ENCODE data around the gene GRK6. TPM values are rescaled to one million over a fixed set of nuclear protein-coding genes. Genes with fewer than 3 reads are reported as not detected.

The GRK6 gene
- total and polyA plus RNA-seq, 9 of the 15 experiments (the other 6 are each of a cell fraction or from before 2014, with no cell fraction given), result 0.63 to 122 (median 44.5) TPM

DNA sequence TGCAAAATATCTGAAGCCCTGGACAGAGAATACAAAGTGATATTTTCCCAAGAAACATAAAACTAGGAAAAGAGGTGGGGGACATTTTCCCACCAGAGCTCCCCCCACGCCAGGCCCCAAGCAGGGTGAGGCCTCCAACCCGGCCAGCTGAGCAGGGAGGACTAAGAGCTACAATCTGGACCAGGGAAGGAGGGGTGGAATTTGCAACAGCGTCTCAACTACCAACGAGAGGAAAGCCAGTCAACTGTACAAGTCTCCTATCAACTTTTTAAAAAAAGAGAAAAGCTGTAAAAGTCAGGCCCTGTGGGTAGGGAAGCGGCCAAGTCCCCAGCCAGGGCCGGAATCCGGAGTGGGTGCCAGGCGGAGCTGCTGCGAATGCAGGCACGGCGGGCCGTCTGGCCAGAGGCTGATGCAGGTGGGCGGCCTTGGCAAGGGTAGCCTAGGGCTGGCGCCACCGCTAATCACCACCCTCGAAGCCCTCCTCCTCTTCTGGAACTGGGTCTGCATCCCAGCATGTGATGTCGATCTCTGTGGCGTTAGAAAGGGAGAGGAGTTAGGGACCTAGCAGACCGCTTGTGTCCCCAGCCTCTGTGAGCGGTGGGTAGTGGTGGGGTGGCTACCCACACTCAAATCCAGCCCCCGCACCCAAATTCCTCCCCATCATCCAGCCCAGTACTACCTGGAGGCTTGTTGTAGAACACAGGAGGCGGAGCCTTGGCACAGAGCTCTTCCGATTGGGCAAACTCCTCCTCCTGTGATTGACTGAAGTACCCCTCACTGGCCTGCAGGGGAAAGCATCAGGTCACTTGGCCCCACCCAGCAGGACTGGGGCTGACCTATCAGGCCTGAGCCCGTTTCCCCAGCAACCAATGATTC is 30.7 kb downstream of the GRK6 start (continued):
- peak; percentile 58 for TF ChIP-seq PBX2 (CRISPR knock-in tag; IDR thresholded peaks at IDR 0.05; ENCODE audit: low read depth)
- peak; percentile 55 for TF ChIP-seq PBX2 (tag; conservative IDR thresholded peaks at IDR 0.05; ENCODE audit: low read depth)
- 0 out of 2 replicates have a peak, but pooled peaks have one; percentile 53 for TF ChIP-seq LCOR (CRISPR knock-in tag; IDR thresholded peaks at IDR 0.05)
- TF ChIP-seq, protein P1, sequence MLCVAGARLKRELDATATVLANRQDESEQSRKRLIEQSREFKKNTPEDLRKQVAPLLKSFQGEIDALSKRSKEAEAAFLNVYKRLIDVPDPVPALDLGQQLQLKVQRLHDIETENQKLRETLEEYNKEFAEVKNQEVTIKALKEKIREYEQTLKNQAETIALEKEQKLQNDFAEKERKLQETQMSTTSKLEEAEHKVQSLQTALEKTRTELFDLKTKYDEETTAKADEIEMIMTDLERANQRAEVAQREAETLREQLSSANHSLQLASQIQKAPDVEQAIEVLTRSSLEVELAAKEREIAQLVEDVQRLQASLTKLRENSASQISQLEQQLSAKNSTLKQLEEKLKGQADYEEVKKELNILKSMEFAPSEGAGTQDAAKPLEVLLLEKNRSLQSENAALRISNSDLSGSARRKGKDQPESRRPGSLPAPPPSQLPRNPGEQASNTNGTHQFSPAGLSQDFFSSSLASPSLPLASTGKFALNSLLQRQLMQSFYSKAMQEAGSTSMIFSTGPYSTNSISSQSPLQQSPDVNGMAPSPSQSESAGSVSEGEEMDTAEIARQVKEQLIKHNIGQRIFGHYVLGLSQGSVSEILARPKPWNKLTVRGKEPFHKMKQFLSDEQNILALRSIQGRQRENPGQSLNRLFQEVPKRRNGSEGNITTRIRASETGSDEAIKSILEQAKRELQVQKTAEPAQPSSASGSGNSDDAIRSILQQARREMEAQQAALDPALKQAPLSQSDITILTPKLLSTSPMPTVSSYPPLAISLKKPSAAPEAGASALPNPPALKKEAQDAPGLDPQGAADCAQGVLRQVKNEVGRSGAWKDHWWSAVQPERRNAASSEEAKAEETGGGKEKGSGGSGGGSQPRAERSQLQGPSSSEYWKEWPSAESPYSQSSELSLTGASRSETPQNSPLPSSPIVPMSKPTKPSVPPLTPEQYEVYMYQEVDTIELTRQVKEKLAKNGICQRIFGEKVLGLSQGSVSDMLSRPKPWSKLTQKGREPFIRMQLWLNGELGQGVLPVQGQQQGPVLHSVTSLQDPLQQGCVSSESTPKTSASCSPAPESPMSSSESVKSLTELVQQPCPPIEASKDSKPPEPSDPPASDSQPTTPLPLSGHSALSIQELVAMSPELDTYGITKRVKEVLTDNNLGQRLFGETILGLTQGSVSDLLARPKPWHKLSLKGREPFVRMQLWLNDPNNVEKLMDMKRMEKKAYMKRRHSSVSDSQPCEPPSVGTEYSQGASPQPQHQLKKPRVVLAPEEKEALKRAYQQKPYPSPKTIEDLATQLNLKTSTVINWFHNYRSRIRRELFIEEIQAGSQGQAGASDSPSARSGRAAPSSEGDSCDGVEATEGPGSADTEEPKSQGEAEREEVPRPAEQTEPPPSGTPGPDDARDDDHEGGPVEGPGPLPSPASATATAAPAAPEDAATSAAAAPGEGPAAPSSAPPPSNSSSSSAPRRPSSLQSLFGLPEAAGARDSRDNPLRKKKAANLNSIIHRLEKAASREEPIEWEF (CRISPR knock-in tag; IDR thresholded peaks at IDR 0.05), result no peak
- peak; percentile 94; the same call in 1 of the 2 replicates for TF ChIP-seq MYNN (IDR thresholded peaks at IDR 0.05)
- TF ChIP-seq MYNN (CRISPR knock-in tag; IDR thresholded peaks at IDR 0.05), result no peak
- no peak for TF ChIP-seq KAT8 (IDR thresholded peaks at IDR 0.05; ENCODE audit: low read depth)
- TF ChIP-seq RFX5 (IDR thresholded peaks at IDR 0.05; ENCODE audit: low read depth, low read length), result peak; percentile 88
- TF ChIP-seq, protein P2, sequence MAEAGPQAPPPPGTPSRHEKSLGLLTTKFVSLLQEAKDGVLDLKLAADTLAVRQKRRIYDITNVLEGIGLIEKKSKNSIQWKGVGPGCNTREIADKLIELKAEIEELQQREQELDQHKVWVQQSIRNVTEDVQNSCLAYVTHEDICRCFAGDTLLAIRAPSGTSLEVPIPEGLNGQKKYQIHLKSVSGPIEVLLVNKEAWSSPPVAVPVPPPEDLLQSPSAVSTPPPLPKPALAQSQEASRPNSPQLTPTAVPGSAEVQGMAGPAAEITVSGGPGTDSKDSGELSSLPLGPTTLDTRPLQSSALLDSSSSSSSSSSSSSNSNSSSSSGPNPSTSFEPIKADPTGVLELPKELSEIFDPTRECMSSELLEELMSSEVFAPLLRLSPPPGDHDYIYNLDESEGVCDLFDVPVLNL (CRISPR knock-in tag; IDR thresholded peaks at IDR 0.05; ENCODE audit: low read depth), result no peak
- TF ChIP-seq ZNF354B (CRISPR knock-in tag; IDR thresholded peaks at IDR 0.05), result no peak
- TF ChIP-seq CBX1 (IDR thresholded peaks at IDR 0.05; ENCODE audit: low read depth), result no peak
- no peak for TF ChIP-seq HOXB6 (CRISPR knock-in tag; IDR thresholded peaks at IDR 0.05; ENCODE audit: borderline replicate concordance)
- TF ChIP-seq, protein P3, sequence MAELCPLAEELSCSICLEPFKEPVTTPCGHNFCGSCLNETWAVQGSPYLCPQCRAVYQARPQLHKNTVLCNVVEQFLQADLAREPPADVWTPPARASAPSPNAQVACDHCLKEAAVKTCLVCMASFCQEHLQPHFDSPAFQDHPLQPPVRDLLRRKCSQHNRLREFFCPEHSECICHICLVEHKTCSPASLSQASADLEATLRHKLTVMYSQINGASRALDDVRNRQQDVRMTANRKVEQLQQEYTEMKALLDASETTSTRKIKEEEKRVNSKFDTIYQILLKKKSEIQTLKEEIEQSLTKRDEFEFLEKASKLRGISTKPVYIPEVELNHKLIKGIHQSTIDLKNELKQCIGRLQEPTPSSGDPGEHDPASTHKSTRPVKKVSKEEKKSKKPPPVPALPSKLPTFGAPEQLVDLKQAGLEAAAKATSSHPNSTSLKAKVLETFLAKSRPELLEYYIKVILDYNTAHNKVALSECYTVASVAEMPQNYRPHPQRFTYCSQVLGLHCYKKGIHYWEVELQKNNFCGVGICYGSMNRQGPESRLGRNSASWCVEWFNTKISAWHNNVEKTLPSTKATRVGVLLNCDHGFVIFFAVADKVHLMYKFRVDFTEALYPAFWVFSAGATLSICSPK (IDR thresholded peaks at IDR 0.05; ENCODE audit: borderline replicate concordance), result no peak

All from K562 (cell line).